GM12864 (cell line): Measurements from ENCODE around the gene WWOX.

Experiments
- DNase-seq: peaks from one replicate; pipeline ENCODE4 v3.0.0-alpha.2; 2011; ENCODE audit warnings: low read depth
- H3K4me3 ChIP-seq: 2 replicates; pipeline ENCODE4 v1.5.1; 2011; ENCODE audit warnings: mild to moderate bottlenecking, low read depth, low read length, control low read depth
- TF ChIP-seq, protein P1 (sequence below): IDR thresholded peaks from 2 replicates; pipeline ENCODE4 v1.5.1; 2011; ENCODE audit warnings: low read depth, mild to moderate bottlenecking, moderate library complexity, low read length, control low read depth, inconsistent platforms; ENCODE audit errors: missing control alignments

Gene WWOX

DNA sequence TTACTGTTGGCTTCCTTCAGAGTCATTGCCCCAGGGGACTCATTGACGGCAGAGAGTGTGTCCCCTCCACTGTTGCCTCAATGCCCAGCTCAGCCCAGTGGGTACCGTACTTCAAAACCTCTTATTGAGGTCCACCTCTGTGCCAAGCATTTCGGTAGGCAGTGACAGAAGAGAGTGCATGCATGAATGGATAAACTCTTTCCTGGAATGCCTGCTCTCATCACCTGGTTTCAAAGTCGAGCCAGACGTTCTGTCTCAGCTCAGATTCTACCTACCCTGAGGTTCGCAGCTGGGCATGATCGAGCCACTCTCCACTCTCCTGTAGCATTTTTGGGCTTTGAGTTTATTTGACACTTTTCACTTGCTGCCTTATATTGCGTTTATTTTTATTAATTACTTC lies 854.1 kb downstream of the WWOX start:
- TF ChIP-seq, protein P1, sequence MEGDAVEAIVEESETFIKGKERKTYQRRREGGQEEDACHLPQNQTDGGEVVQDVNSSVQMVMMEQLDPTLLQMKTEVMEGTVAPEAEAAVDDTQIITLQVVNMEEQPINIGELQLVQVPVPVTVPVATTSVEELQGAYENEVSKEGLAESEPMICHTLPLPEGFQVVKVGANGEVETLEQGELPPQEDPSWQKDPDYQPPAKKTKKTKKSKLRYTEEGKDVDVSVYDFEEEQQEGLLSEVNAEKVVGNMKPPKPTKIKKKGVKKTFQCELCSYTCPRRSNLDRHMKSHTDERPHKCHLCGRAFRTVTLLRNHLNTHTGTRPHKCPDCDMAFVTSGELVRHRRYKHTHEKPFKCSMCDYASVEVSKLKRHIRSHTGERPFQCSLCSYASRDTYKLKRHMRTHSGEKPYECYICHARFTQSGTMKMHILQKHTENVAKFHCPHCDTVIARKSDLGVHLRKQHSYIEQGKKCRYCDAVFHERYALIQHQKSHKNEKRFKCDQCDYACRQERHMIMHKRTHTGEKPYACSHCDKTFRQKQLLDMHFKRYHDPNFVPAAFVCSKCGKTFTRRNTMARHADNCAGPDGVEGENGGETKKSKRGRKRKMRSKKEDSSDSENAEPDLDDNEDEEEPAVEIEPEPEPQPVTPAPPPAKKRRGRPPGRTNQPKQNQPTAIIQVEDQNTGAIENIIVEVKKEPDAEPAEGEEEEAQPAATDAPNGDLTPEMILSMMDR: no peak
- no peak overlapping the region for H3K4me3 ChIP-seq
- no peak for DNase-seq

DNA sequence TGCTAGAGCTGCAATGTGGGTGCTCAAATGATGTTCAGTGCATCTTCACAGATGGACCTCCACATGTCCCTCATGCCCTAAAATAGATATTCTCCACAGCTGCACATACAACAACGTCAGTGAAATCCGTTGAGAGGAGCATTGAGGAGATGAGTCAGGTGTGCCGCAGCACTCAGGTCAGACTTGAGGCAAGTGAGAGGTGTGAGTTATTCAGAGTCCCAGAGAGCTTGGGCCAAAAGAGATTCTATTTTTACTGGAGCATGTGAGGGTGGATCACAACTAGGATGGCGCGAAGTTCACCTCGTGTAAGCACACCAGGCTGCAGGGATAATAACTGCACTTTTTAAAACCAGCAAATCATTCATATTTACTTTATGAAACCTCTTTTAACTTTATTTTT lies 855.8 kb downstream of the WWOX start:
- TF ChIP-seq, protein P1: no peak
- no peak for DNase-seq
- H3K4me3 ChIP-seq: no peak overlapping the region

DNA sequence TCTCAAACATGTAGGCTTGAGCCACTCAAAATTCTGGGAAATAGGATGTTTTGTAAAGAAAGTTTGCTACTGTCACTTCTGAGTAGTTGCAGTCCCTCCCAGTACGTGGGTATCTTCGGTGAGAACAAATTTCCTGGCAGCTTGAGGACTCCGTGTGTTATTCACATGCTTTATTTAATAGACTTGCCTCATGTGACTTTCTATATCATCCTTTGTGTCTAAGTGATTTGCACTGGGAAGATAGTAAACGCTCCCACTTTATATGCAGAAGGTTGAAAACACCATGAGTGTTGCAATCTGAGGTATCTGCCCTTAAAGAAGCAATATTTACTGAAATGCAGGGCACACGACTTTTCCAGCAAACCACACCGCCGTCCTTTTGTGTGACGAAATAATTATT lies 857.4 kb downstream of the WWOX start:
- no peak overlapping the region for H3K4me3 ChIP-seq

DNA sequence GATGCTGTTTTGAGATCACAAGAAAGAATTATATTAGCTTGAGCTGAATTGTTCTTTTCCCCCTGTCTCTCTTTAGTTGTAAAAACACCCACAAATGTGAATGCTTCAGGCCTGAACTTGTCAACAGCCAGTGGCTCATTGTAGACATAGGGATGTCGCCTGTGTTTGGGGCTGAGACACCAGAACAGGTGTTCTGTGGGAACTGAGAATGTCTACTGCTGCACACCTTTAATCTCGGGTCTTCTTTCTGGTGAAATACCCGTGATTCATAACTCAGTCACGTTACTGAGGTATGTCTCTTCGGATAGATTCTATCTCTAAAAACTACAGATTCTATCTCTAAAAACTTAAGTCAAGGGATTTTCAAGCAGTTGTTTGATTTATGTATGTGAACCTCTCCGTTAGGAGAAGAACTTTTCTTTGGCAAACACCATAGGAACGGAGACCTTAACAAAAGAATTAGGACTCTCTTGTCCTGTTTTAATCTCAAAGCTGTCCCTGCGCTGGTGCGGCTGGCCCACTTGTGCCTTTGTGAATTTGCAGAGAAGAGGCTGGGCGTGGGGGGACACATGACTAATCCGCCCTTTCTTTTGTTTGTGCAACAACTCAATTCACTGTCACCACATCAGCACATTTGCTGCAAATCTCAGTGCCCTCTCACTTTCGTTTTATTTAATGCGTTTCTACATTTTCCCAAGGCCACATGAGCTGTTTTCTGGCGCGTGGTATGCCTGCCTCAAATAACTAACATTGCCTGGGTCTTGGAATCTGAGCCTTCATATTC lies 858.1 kb downstream of the WWOX start:
- H3K4me3 ChIP-seq: no peak overlapping the region
- TF ChIP-seq, protein P1: no peak
- DNase-seq: no peak

More for the DNA sequence above, 857.4 kb downstream of the WWOX start:
- TF ChIP-seq, protein P1: no peak
- no peak for DNase-seq

DNA sequence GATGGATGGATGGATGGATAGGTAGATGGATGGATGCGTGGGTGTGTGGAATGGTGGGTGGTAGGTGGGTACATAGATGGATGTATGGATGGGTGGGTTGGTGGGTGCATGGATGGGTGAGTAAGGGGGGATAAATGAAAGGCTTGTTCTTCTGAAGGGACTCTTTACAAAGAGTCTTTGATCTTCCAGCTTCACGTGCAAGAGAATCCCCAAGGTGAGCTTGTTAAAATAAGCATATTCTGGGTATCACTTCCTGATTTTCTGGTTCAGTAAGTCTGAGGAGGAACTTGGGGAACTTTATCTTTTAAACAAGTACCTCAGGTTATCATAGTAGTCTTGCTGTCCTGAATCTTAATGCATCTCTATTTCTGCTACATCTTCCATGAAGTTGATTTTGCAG lies 862.0 kb downstream of the WWOX start:
- TF ChIP-seq, protein P1: no peak
- H3K4me3 ChIP-seq: no peak overlapping the region
- peak; percentile 54 for DNase-seq

DNA sequence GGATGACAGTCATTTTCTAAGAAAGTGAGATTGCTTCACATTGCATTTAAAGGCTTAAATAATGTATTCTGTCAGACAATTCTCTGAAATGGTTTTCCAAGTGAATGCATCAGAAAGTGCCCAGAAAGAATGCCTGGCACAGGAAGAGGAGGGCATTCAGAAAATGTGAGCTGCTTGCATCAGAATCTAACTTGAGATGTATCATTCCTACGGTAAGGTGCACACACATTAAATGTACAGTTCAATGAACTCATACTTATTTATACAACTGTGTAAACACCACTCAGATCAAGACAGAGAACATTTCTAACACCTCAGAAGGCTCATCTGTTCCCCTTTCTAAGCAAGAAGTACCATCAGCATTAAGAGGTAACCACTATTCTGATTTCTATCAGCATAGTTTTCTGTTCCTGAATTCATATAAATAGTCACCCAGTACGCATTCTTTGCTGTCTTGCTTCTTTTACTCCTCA lies 863.0 kb downstream of the WWOX start:
- peak; percentile 61 for DNase-seq
- TF ChIP-seq, protein P1: no peak
- no peak overlapping the region for H3K4me3 ChIP-seq

DNA sequence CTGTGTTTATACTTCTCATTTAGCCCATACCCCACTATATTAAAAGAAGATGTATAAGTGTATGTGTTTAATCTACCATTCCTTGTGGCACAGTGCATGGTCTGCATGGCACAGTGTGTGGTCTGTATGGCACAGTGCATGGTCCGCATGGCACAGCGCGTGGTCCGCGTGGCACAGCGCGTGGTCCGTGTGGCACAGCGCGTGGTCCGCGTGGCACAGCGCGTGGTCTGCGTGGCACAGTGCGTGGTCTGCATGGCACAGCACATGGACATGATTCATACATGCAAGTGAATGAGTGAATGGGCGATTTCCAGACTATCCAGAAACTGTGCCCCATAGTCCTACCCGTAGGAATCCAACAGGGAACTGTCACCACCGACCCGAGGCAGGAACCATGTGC lies 868.5 kb downstream of the WWOX start:
- TF ChIP-seq, protein P1: no peak
- DNase-seq: no peak
- H3K4me3 ChIP-seq: no peak overlapping the region
